Fibroblast of lung (primary cell): Measurements from ENCODE around the gene PNPLA8. TPM values are rescaled to one million over a fixed set of nuclear protein-coding genes. Genes with fewer than 3 reads are reported as not detected.

Experiments used
- DNase-seq, 2 donors: peaks; one replicate each; pipeline versions ENCODE4 v3.0.0 to v3.0.0-alpha.2; 2010; ENCODE audit warnings: low read depth in 2 of 2
- H2AFZ ChIP-seq: 2 replicates; pipeline ENCODE4 v1.5.1; 2012; ENCODE audit warnings: low read length, control low read depth, inconsistent platforms
- H3K27ac ChIP-seq: 2 replicates; pipeline ENCODE4 v1.5.1; 2011; ENCODE audit warnings: low read length, control low read depth; ENCODE audit not compliant: insufficient read depth
- H3K27me3 ChIP-seq: 2 replicates; pipeline ENCODE4 v1.5.1; 2011; ENCODE audit warnings: mild to moderate bottlenecking, low read length; ENCODE audit not compliant: control insufficient read depth, insufficient read depth
- H3K36me3 ChIP-seq: 2 replicates; pipeline ENCODE4 v1.5.1; 2011; ENCODE audit warnings: low read length; ENCODE audit not compliant: control insufficient read depth, insufficient read depth
- H3K4me1 ChIP-seq: 2 replicates; pipeline ENCODE4 v1.5.1; 2011; ENCODE audit warnings: low read length; ENCODE audit not compliant: control insufficient read depth, insufficient read depth; ENCODE audit errors: extremely low read depth
- H3K4me2 ChIP-seq: 2 replicates; pipeline ENCODE4 v1.5.1; 2011; ENCODE audit warnings: low read length, control low read depth; ENCODE audit not compliant: insufficient read depth; ENCODE audit errors: extremely low read depth
- H3K4me3 ChIP-seq, 4 experiments: fragments of 200-600 bp in 1 of 4; sonication (generic) in 1 of 4; replicated peaks in 1 of 4; 2 replicates each; pipeline ENCODE4 v1.5.1; 2011 to 2016; ENCODE audit warnings: low read length in 4 of 4, low read depth in 3 of 4, mild to moderate bottlenecking in 3 of 4, control low read depth in 2 of 4, inconsistent platforms in 1 of 4, mixed read lengths in 1 of 4; ENCODE audit not compliant: insufficient read depth in 1 of 4; ENCODE audit errors: control extremely low read depth in 1 of 4
- H3K79me2 ChIP-seq: 2 replicates; pipeline ENCODE4 v1.5.1; 2012; ENCODE audit warnings: mild to moderate bottlenecking, low read length, inconsistent platforms; ENCODE audit not compliant: control insufficient read depth, insufficient read depth
- H3K9ac ChIP-seq: 2 replicates; pipeline ENCODE4 v1.5.1; 2011; ENCODE audit warnings: mild to moderate bottlenecking, low read length, control low read depth; ENCODE audit not compliant: insufficient read depth
- H3K9me3 ChIP-seq: 2 replicates; pipeline ENCODE4 v1.5.1; 2012; ENCODE audit warnings: low read depth, low read length; ENCODE audit not compliant: control insufficient read depth, insufficient read depth
- H4K20me1 ChIP-seq: 2 replicates; pipeline ENCODE4 v1.5.1; 2011; ENCODE audit warnings: low read length; ENCODE audit not compliant: control insufficient read depth, insufficient read depth; ENCODE audit errors: extremely low read depth
- EZH2 ChIP-seq: IDR thresholded peaks from 2 replicates; pipeline ENCODE4 v1.5.1; 2012; ENCODE audit warnings: low read length, control low read depth, mild to moderate bottlenecking; ENCODE audit errors: missing control alignments
- polyA plus RNA-seq, 2 donors: library from polyadenylated mRNA; depleted of rRNA in 1 of 2; stranded (reverse) in 1 of 2; unstranded in 1 of 2; fragments of >200 nt; gene quantifications; 2 replicates each; pipeline ENCODE4 v1.2.1, GENCODE V29; 2011 to 2012; ENCODE audit warnings: missing spikeins in 1 of 2
- total RNA-seq: library from RNA; depleted of rRNA; stranded (reverse); fragments of >200 nt; gene quantifications from 2 replicates; pipeline ENCODE4 v1.2.1, GENCODE V29; 2014
- TF ChIP-seq, protein P1 (sequence below), 2 donors: IDR thresholded peaks in 1 of 2; conservative IDR thresholded peaks in 1 of 2; 1 replicate in 1 of 2; 2 replicates in 1 of 2; pipeline ENCODE4 v1.5.1; 2011 to 2012; ENCODE audit warnings: low read length in 2 of 2, control low read depth in 1 of 2, inconsistent platforms in 1 of 2, low read depth in 1 of 2, mild to moderate bottlenecking in 1 of 2

The PNPLA8 gene
- total and polyA plus RNA-seq, 2 donors (not counting 1 experiment from before 2014, with no cell fraction given), result 27.9 to 36.7 TPM

DNA sequence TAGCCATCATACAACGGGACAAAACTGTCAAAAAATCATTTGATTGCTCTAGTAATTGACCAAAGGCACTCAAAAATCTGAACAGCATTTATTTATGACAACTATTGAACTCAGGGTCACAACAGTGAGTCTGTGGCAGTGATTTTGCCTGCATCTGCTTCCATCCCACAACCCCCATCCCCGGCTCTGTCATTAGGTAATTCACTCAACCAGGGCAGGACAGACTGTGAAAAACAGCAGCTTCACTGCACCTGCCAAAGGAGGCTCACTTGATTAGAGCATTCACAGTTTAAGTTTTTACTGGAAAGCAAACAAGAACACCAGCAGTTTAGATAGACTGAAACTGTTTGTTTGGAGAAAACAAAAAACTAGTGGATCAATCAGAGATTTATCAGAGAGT, 91.9 kb downstream of the PNPLA8 start:
- H3K79me2 ChIP-seq, result no peaks in the 10 kb centered on the region
- no peaks in the 10 kb centered on the region for H3K36me3 ChIP-seq
- H3K27ac ChIP-seq, result no peak overlapping the region
- H2AFZ ChIP-seq, result no peak overlapping the region
- H4K20me1 ChIP-seq, result no peaks in the 10 kb centered on the region
- no peak for DNase-seq
- no peak overlapping the region for H3K9ac ChIP-seq
- no peaks in the 10 kb centered on the region for H3K4me1 ChIP-seq
- no peaks in the 10 kb centered on the region for H3K27me3 ChIP-seq
- no peak overlapping the region for H3K4me3 ChIP-seq
- no peak overlapping the region for H3K4me2 ChIP-seq
- TF ChIP-seq EZH2, result no peak
- TF ChIP-seq, protein P1, sequence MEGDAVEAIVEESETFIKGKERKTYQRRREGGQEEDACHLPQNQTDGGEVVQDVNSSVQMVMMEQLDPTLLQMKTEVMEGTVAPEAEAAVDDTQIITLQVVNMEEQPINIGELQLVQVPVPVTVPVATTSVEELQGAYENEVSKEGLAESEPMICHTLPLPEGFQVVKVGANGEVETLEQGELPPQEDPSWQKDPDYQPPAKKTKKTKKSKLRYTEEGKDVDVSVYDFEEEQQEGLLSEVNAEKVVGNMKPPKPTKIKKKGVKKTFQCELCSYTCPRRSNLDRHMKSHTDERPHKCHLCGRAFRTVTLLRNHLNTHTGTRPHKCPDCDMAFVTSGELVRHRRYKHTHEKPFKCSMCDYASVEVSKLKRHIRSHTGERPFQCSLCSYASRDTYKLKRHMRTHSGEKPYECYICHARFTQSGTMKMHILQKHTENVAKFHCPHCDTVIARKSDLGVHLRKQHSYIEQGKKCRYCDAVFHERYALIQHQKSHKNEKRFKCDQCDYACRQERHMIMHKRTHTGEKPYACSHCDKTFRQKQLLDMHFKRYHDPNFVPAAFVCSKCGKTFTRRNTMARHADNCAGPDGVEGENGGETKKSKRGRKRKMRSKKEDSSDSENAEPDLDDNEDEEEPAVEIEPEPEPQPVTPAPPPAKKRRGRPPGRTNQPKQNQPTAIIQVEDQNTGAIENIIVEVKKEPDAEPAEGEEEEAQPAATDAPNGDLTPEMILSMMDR (conservative IDR thresholded peaks at IDR 0.05 in 1 of 2, IDR thresholded peaks at IDR 0.05 in 1 of 2; ENCODE audit: low read depth in 1 of 2, low read length in 2 of 2), result no peak
- no peaks in the 10 kb centered on the region for H3K9me3 ChIP-seq

- Histone ChIP-seq H3K27me3 (no peaks in the 10 kb centered on the region), H3K79me2 (no peaks in the 10 kb centered on the region), H2AFZ (no peak overlapping the region), H3K27ac (no peak overlapping the region), H4K20me1 (no peaks in the 10 kb centered on the region), H3K4me1 (no peaks in the 10 kb centered on the region), H3K9ac (no peak overlapping the region), H3K36me3 (no peaks in the 10 kb centered on the region), H3K4me2 (no peak overlapping the region), H3K4me3 (no peak overlapping the region), H3K9me3 (no peaks in the 10 kb centered on the region)
- DNase-seq, result no peak
- TF ChIP-seq EZH2, result no peak
- TF ChIP-seq, protein P1 (conservative IDR thresholded peaks at IDR 0.05 in 1 of 2, IDR thresholded peaks at IDR 0.05 in 1 of 2; ENCODE audit: low read depth in 1 of 2, low read length in 2 of 2), result no peak
These were observed 94.8 kb downstream of the PNPLA8 start for GRCh38 chr7:108431099-108431498.

- H2AFZ ChIP-seq, result no peak overlapping the region
- H3K79me2 ChIP-seq, result no peaks in the 10 kb centered on the region
- H4K20me1 ChIP-seq, result no peaks in the 10 kb centered on the region
- no peak for TF ChIP-seq EZH2
- H3K4me3 ChIP-seq, result no peak overlapping the region
- H3K4me2 ChIP-seq, result no peak overlapping the region
- H3K36me3 ChIP-seq, result no peaks in the 10 kb centered on the region
- H3K27me3 ChIP-seq, result no peaks in the 10 kb centered on the region
- H3K4me1 ChIP-seq, result no peaks in the 10 kb centered on the region
- no peak overlapping the region for H3K9ac ChIP-seq
- no peak for DNase-seq
- H3K27ac ChIP-seq, result no peak overlapping the region
- no peaks in the 10 kb centered on the region for H3K9me3 ChIP-seq
These were observed 95.3 kb downstream of the PNPLA8 start for GRCh38 chr7:108430664-108431063.
